Measurements from ENCODE around the gene ZNF346.
A peak's percentile ranks its signal among the peaks of the same experiment; 100 is the strongest.

Gene ZNF346

DNA sequence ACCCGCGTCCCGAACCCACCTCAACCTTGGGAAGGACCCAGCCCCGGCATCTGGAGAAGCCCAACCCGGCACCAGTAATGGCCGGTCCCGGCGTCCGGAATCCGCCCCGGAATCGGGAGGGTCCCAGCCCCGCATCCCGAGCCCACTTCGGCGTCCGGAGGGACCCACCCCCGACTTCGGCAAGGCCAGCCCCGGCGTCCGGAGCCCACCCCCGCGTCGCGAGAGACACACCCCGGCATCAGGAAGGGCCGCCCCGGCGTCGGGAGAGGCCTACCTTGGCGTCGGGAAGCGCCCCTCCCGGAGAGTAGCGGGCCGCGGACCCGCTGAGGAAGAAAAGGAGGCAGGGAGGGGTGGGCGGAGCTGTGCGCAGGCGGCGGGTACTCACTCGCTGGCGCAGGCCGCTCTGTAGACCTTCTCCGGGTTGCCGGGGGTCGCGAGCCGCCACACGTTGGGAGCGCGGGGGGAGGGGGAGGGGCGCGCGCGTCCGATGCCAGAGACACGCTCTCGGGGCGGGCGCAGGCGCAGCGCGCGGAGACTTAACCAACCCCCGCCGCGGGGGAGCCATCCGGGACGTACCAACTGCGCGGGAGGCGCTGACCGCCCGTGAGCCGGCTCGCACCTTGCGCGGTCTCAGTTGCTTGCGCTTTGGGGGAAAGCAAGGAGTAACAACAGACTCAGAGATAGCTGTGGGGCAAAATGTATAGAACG is 16.1 kb upstream of the ZNF346 start, which contains the start of gene UIMC1 (continued):
- TF ChIP-seq ZFP69B (tag by site-specific recombination; IDR thresholded peaks at IDR 0.05) (0 out of 2 replicates have a peak, but pooled peaks have one; percentile 38), INSM2 (tag by site-specific recombination; IDR thresholded peaks at IDR 0.05) (peak; percentile 57), ZNF768 (tag by site-specific recombination; IDR thresholded peaks at IDR 0.05) (no peak; the same call in 1 of the 2 replicates), ZNF555 (tag by site-specific recombination; conservative IDR thresholded peaks at IDR 0.05) (no peak), BCL11A (tag by site-specific recombination; IDR thresholded peaks at IDR 0.05; ENCODE audit: low read depth) (0 out of 2 replicates have a peak, but pooled peaks have one; percentile 12), ZNF473 (tag by site-specific recombination; IDR thresholded peaks at IDR 0.05) (no peak), ZFP41 (tag by site-specific recombination; IDR thresholded peaks at IDR 0.05; ENCODE audit: borderline replicate concordance) (0 out of 2 replicates have a peak, but pooled peaks have one; percentile 42), ZFHX2 (tag by site-specific recombination; conservative IDR thresholded peaks at IDR 0.05) (peak; percentile 90), ZNF548 (tag by site-specific recombination; IDR thresholded peaks at IDR 0.05) (no peak), ZNF404 (tag by site-specific recombination; IDR thresholded peaks at IDR 0.05) (no peak), ZNF621 (tag by site-specific recombination; IDR thresholded peaks at IDR 0.05) (no peak), MYNN (tag by site-specific recombination; IDR thresholded peaks at IDR 0.05; ENCODE audit: borderline replicate concordance) (no peak), ZNF585B (tag by site-specific recombination; IDR thresholded peaks at IDR 0.05) (no peak), ZEB2 (tag by site-specific recombination; IDR thresholded peaks at IDR 0.05) (peak; percentile 90), ZNF701 (tag by site-specific recombination; IDR thresholded peaks at IDR 0.05) (no peak), ZNF416 (tag by site-specific recombination; IDR thresholded peaks at IDR 0.05) (no peak), MZF1 (tag by site-specific recombination; IDR thresholded peaks at IDR 0.05; ENCODE audit: borderline replicate concordance) (no peak; the same call in 1 of the 2 replicates), ZNF302 (tag by site-specific recombination; IDR thresholded peaks at IDR 0.05; ENCODE audit: low read depth) (no peak), IKZF3 (tag by site-specific recombination; IDR thresholded peaks at IDR 0.05) (peak; percentile 92)
- TF ChIP-seq, protein P1, sequence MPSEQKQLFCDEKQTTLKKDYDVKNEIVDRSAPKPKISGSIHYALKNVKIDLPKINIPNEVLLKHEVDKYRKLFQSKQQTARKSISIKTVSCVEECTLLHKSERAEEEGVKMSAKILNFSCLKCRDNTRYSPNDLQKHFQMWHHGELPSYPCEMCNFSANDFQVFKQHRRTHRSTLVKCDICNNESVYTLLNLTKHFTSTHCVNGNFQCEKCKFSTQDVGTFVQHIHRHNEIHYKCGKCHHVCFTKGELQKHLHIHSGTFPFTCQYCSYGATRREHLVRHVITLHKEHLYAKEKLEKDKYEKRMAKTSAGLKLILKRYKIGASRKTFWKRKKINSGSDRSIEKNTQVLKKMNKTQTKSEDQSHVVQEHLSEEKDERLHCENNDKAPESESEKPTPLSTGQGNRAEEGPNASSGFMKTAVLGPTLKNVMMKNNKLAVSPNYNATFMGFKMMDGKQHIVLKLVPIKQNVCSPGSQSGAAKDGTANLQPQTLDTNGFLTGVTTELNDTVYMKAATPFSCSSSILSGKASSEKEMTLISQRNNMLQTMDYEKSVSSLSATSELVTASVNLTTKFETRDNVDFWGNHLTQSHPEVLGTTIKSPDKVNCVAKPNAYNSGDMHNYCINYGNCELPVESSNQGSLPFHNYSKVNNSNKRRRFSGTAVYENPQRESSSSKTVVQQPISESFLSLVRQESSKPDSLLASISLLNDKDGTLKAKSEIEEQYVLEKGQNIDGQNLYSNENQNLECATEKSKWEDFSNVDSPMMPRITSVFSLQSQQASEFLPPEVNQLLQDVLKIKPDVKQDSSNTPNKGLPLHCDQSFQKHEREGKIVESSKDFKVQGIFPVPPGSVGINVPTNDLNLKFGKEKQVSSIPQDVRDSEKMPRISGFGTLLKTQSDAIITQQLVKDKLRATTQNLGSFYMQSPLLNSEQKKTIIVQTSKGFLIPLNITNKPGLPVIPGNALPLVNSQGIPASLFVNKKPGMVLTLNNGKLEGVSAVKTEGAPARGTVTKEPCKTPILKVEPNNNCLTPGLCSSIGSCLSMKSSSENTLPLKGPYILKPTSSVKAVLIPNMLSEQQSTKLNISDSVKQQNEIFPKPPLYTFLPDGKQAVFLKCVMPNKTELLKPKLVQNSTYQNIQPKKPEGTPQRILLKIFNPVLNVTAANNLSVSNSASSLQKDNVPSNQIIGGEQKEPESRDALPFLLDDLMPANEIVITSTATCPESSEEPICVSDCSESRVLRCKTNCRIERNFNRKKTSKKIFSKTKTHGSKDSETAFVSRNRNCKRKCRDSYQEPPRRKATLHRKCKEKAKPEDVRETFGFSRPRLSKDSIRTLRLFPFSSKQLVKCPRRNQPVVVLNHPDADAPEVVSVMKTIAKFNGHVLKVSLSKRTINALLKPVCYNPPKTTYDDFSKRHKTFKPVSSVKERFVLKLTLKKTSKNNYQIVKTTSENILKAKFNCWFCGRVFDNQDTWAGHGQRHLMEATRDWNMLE (tag by site-specific recombination; conservative IDR thresholded peaks at IDR 0.05; ENCODE audit: low read depth): no peak
- TF ChIP-seq, protein P2, sequence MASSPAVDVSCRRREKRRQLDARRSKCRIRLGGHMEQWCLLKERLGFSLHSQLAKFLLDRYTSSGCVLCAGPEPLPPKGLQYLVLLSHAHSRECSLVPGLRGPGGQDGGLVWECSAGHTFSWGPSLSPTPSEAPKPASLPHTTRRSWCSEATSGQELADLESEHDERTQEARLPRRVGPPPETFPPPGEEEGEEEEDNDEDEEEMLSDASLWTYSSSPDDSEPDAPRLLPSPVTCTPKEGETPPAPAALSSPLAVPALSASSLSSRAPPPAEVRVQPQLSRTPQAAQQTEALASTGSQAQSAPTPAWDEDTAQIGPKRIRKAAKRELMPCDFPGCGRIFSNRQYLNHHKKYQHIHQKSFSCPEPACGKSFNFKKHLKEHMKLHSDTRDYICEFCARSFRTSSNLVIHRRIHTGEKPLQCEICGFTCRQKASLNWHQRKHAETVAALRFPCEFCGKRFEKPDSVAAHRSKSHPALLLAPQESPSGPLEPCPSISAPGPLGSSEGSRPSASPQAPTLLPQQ (tag by site-specific recombination; IDR thresholded peaks at IDR 0.05): peak; percentile 55; the same call in 1 of the 2 replicates
- TF ChIP-seq, protein P3, sequence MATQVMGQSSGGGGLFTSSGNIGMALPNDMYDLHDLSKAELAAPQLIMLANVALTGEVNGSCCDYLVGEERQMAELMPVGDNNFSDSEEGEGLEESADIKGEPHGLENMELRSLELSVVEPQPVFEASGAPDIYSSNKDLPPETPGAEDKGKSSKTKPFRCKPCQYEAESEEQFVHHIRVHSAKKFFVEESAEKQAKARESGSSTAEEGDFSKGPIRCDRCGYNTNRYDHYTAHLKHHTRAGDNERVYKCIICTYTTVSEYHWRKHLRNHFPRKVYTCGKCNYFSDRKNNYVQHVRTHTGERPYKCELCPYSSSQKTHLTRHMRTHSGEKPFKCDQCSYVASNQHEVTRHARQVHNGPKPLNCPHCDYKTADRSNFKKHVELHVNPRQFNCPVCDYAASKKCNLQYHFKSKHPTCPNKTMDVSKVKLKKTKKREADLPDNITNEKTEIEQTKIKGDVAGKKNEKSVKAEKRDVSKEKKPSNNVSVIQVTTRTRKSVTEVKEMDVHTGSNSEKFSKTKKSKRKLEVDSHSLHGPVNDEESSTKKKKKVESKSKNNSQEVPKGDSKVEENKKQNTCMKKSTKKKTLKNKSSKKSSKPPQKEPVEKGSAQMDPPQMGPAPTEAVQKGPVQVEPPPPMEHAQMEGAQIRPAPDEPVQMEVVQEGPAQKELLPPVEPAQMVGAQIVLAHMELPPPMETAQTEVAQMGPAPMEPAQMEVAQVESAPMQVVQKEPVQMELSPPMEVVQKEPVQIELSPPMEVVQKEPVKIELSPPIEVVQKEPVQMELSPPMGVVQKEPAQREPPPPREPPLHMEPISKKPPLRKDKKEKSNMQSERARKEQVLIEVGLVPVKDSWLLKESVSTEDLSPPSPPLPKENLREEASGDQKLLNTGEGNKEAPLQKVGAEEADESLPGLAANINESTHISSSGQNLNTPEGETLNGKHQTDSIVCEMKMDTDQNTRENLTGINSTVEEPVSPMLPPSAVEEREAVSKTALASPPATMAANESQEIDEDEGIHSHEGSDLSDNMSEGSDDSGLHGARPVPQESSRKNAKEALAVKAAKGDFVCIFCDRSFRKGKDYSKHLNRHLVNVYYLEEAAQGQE (tag by site-specific recombination; IDR thresholded peaks at IDR 0.05): 0 out of 2 replicates have a peak, but pooled peaks have one; percentile 20
- TF ChIP-seq, protein P4, sequence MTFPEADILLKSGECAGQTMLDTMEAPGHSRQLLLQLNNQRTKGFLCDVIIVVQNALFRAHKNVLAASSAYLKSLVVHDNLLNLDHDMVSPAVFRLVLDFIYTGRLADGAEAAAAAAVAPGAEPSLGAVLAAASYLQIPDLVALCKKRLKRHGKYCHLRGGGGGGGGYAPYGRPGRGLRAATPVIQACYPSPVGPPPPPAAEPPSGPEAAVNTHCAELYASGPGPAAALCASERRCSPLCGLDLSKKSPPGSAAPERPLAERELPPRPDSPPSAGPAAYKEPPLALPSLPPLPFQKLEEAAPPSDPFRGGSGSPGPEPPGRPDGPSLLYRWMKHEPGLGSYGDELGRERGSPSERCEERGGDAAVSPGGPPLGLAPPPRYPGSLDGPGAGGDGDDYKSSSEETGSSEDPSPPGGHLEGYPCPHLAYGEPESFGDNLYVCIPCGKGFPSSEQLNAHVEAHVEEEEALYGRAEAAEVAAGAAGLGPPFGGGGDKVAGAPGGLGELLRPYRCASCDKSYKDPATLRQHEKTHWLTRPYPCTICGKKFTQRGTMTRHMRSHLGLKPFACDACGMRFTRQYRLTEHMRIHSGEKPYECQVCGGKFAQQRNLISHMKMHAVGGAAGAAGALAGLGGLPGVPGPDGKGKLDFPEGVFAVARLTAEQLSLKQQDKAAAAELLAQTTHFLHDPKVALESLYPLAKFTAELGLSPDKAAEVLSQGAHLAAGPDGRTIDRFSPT (tag by site-specific recombination; IDR thresholded peaks at IDR 0.05): peak; percentile 55; the same call in 1 of the 2 replicates
- TF ChIP-seq, protein P5, sequence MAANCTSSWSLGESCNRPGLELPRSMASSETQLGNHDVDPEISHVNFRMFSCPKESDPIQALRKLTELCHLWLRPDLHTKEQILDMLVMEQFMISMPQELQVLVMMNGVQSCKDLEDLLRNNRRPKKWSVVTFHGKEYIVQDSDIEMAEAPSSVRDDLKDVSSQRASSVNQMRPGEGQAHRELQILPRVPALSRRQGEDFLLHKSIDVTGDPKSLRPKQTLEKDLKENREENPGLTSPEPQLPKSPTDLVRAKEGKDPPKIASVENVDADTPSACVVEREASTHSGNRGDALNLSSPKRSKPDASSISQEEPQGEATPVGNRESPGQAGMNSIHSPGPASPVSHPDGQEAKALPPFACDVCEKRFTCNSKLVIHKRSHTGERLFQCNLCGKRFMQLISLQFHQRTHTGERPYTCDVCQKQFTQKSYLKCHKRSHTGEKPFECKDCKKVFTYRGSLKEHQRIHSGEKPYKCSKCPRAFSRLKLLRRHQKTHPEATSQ (tag by site-specific recombination; IDR thresholded peaks at IDR 0.05): peak; percentile 19

Measured in HEK293 (cell line).